ENCODE measurements around the gene LEF1. TPM values are rescaled to one million over a fixed set of nuclear protein-coding genes. Genes with fewer than 3 reads are reported as not detected.

LEF1 gene
- total RNA-seq, 2 experiments from 2014 or later = 29.4 to 30.6 TPM

GRCh38 chr4:108036213-108036612, 132.5 kb downstream of the LEF1 start:
- DNase-seq (peak; percentile 70), ATAC-seq (peak; percentile 84)
- Mint-ChIP-seq H3K4me3 (no peak overlapping the region), H3K27ac (peak overlapping the region; percentile 74), H3K27me3 (no peaks in the 10 kb centered on the region), H3K9me3 (ENCODE audit: low read depth) (no peaks in the 10 kb centered on the region), H3K4me1 (peaks cover 20% of the 10 kb centered on the region), H3K36me3 (peaks cover 29% of the 10 kb centered on the region)
- CTCF ChIA-PET = interaction anchor here (0.9 to 3.0 kb wide), 3 partner anchors 10 to 145 kb away, joined by 3 to 11 read pairs (median 3); no protein-coding TSS in a partner anchor

- Mint-ChIP-seq H3K36me3 (peaks cover 32% of the 10 kb centered on the region), H3K9me3 (ENCODE audit: low read depth) (no peaks in the 10 kb centered on the region), H3K27ac (peak overlapping the region; percentile 74), H3K4me1 (peaks cover 24% of the 10 kb centered on the region), H3K27me3 (no peaks in the 10 kb centered on the region), H3K4me3 (no peak overlapping the region)
- DNase-seq (no peak), ATAC-seq (no peak)
- CTCF ChIA-PET = interaction anchor here (0.9 to 3.0 kb wide), 3 partner anchors 10 to 146 kb away, joined by 3 to 11 read pairs (median 3); no protein-coding TSS in a partner anchor
Measured at GRCh38 chr4:108035691-108036090, 133.0 kb downstream of the LEF1 start.

GRCh38 chr4:108034565-108034964, 134.2 kb downstream of the LEF1 start:
- ATAC-seq (no peak), DNase-seq (no peak)
- Mint-ChIP-seq H3K36me3 (peaks cover 37% of the 10 kb centered on the region), H3K27me3 (no peaks in the 10 kb centered on the region), H3K9me3 (ENCODE audit: low read depth) (no peaks in the 10 kb centered on the region), H3K27ac (no peak overlapping the region), H3K4me1 (peaks cover 35% of the 10 kb centered on the region), H3K4me3 (no peak overlapping the region)
- CTCF ChIA-PET = interaction anchor here (3.0 kb wide), 1 partner anchor 15 kb away, joined by 11 read pairs; no protein-coding TSS in a partner anchor

DNA sequence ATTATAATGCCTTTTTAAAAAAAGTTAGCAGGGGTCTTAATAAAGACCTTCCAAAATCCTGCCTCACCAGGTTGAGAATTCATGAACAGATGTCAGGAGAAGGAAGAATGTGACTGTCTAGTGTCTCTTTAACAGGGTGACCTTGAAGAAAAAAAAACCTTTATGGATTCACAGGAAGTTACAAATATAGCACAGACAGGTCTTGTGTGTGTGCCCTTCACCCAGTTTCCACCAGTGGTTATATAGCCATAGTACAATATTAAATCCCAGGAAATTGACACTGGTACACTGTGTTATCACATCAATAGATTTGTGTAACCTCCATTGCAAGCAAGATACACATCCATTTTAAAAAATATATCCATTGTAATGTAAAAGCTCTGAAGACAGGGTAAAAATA, 135.4 kb downstream of the LEF1 start:
- Mint-ChIP-seq H3K9me3 (ENCODE audit: low read depth) (no peaks in the 10 kb centered on the region), H3K4me1 (peaks cover 46% of the 10 kb centered on the region), H3K4me3 (no peak overlapping the region), H3K27ac (no peak overlapping the region), H3K27me3 (no peaks in the 10 kb centered on the region), H3K36me3 (peaks cover 44% of the 10 kb centered on the region)
- no peak for ATAC-seq
- CTCF ChIA-PET = interaction anchor here (1.5 to 3.0 kb wide), 2 partner anchors 10 to 14 kb away, joined by 4 to 11 read pairs; no protein-coding TSS in a partner anchor
- DNase-seq = no peak

DNA sequence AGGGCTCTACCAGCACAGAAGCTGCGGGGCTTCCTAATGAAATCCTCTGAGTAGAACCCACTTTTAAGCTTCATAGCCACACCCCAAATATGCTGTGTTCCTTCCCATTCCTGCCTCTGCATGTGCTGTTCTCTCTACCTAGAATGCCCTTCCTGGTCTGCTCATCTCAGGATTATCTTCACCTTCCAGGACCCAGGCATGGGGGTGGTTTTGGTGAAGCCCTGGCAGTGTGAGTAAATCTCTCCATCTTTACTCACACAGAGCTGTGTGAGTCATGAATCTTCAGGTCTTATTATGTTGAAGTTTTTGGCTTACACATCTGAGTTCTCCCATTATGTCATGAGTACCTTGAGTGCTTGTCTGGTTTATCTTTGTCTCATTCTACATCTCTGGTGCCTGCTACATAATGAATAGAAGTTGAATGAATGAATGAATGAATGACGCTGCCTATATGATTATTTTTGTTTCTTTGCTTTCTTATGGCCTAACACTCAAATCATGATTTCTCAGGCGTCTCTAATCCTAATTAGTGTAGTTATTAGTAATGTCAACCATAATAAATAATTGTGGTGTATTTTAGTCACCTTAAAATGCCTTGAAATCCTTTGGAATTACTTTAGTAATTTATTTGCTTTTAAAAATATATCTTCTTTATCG, 137.2 kb downstream of the LEF1 start:
- Mint-ChIP-seq H3K9me3 (ENCODE audit: low read depth) (no peaks in the 10 kb centered on the region), H3K4me1 (peaks cover 40% of the 10 kb centered on the region), H3K27ac (no peak overlapping the region), H3K36me3 (peaks cover 41% of the 10 kb centered on the region), H3K4me3 (no peak overlapping the region), H3K27me3 (no peaks in the 10 kb centered on the region)
- no peak for DNase-seq
- CTCF ChIA-PET = interaction anchor here (1.0 to 4.0 kb wide), 4 partner anchors 9 to 541 kb away, joined by 3 to 36 read pairs (median 5); no protein-coding TSS in a partner anchor
- ATAC-seq = no peak

GRCh38 chr4:108030332-108030731, 138.4 kb downstream of the LEF1 start:
- Mint-ChIP-seq H3K9me3 (ENCODE audit: low read depth) (no peaks in the 10 kb centered on the region), H3K27me3 (no peaks in the 10 kb centered on the region), H3K36me3 (peaks cover 42% of the 10 kb centered on the region), H3K27ac (peak overlapping the region; percentile 74), H3K4me3 (no peak overlapping the region), H3K4me1 (peaks cover 30% of the 10 kb centered on the region)
- CTCF ChIA-PET = interaction anchor here (0.7 to 4.6 kb wide), 14 partner anchors 11 to 620 kb away, joined by 3 to 37 read pairs (median 4); partner anchors contain the start of gene OSTC
- peak; percentile 74 for DNase-seq
- peak; percentile 87 for ATAC-seq

DNA sequence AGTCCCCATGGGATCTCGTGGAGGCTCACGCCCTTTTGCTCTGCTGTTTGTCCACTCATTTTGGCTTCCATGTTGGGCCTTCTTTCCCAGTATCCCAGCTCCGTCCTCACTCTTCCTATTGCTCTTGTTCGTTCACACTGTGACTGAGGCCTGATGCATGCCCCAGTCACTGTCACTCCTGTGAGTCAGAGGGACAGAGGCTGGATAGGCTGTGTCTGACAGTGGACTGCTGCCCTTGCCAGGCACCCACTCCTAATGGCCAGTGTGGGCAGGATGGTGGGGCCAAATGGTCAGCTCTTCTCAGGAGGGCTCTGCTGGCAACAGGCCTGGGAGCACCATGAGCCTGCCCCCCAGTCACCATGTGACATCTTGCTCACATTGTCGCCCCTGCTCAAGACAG, 139.0 kb downstream of the LEF1 start:
- DNase-seq = no peak

GRCh38 chr4:108029016-108029720, 139.6 kb downstream of the LEF1 start:
- Mint-ChIP-seq H3K4me1 (peaks cover 27% of the 10 kb centered on the region), H3K36me3 (peaks cover 39% of the 10 kb centered on the region)

More for the DNA sequence above, 139.0 kb downstream of the LEF1 start:
- peak overlapping the region; percentile 74 for H3K27ac Mint-ChIP-seq
- CTCF ChIA-PET = interaction anchor here (0.7 to 4.6 kb wide), 14 partner anchors 10 to 621 kb away, joined by 3 to 37 read pairs (median 4); partner anchors contain the start of gene OSTC
- H3K27me3 Mint-ChIP-seq = no peaks in the 10 kb centered on the region
- no peak overlapping the region for H3K4me3 Mint-ChIP-seq
- peaks cover 30% of the 10 kb centered on the region for H3K4me1 Mint-ChIP-seq
- ATAC-seq = peak; percentile 10
- H3K36me3 Mint-ChIP-seq = peaks cover 40% of the 10 kb centered on the region
- H3K9me3 Mint-ChIP-seq (ENCODE audit: low read depth) = no peaks in the 10 kb centered on the region

DNA sequence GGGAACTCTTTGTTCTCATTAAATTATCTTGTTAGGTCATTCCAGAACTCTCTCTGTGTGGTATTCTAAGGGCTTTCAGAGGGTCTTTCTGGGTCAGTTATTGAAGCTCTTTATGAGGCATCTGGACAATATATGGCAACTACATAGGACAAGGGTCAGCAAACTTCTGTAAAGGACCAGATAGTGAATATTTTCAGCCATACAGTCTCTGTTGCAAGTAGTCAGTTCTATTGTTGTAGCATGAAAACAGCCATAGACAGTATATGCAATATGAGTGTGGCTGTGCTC, 143.9 kb downstream of the LEF1 start:
- DNase-seq = no peak
- no peaks in the 10 kb centered on the region for H3K27me3 Mint-ChIP-seq
- no peak overlapping the region for H3K27ac Mint-ChIP-seq
- peaks cover 17% of the 10 kb centered on the region for H3K4me1 Mint-ChIP-seq
- H3K4me3 Mint-ChIP-seq = no peak overlapping the region
- CTCF ChIA-PET = no interaction called here
- peaks cover 26% of the 10 kb centered on the region for H3K36me3 Mint-ChIP-seq
- no peak for ATAC-seq
- H3K9me3 Mint-ChIP-seq (ENCODE audit: low read depth) = no peaks in the 10 kb centered on the region

More at GRCh38 chr4:108029016-108029720, 139.6 kb downstream of the LEF1 start:
- DNase-seq = peak; percentile 53
- Mint-ChIP-seq H3K27ac (peak overlapping the region; percentile 74), H3K9me3 (ENCODE audit: low read depth) (no peaks in the 10 kb centered on the region), H3K27me3 (no peaks in the 10 kb centered on the region), H3K4me3 (no peak overlapping the region)
- CTCF ChIA-PET = interaction anchor here (1.4 to 4.6 kb wide), 6 partner anchors 10 to 543 kb away, joined by 4 to 37 read pairs (median 6); no protein-coding TSS in a partner anchor
- peak; percentile 64 for ATAC-seq

- Mint-ChIP-seq H3K4me3 (no peak overlapping the region), H3K4me1 (peaks cover 13% of the 10 kb centered on the region), H3K9me3 (ENCODE audit: low read depth) (no peaks in the 10 kb centered on the region), H3K36me3 (peaks cover 24% of the 10 kb centered on the region), H3K27me3 (no peaks in the 10 kb centered on the region), H3K27ac (no peak overlapping the region)
- CTCF ChIA-PET = interaction anchor here (1.0 kb wide), 1 partner anchor 548 kb away, joined by 5 read pairs; no protein-coding TSS in a partner anchor
- ATAC-seq = no peak
- no peak for DNase-seq
Measured at GRCh38 chr4:108024085-108024877, 144.5 kb downstream of the LEF1 start.

GRCh38 chr4:108018884-108019187, 149.9 kb downstream of the LEF1 start:
- CTCF ChIA-PET = interaction anchor here (0.6 to 4.5 kb wide), 43 partner anchors 10 to 663 kb away, joined by 3 to 37 read pairs (median 4); partner anchors contain the start of genes HADH, LEF1 and RPL34
- DNase-seq (no peak), ATAC-seq (no peak)
- Mint-ChIP-seq H3K4me1 (peaks cover 8% of the 10 kb centered on the region), H3K36me3 (peaks cover 24% of the 10 kb centered on the region), H3K9me3 (ENCODE audit: low read depth) (no peaks in the 10 kb centered on the region), H3K4me3 (no peak overlapping the region), H3K27me3 (no peaks in the 10 kb centered on the region), H3K27ac (no peak overlapping the region)

DNA sequence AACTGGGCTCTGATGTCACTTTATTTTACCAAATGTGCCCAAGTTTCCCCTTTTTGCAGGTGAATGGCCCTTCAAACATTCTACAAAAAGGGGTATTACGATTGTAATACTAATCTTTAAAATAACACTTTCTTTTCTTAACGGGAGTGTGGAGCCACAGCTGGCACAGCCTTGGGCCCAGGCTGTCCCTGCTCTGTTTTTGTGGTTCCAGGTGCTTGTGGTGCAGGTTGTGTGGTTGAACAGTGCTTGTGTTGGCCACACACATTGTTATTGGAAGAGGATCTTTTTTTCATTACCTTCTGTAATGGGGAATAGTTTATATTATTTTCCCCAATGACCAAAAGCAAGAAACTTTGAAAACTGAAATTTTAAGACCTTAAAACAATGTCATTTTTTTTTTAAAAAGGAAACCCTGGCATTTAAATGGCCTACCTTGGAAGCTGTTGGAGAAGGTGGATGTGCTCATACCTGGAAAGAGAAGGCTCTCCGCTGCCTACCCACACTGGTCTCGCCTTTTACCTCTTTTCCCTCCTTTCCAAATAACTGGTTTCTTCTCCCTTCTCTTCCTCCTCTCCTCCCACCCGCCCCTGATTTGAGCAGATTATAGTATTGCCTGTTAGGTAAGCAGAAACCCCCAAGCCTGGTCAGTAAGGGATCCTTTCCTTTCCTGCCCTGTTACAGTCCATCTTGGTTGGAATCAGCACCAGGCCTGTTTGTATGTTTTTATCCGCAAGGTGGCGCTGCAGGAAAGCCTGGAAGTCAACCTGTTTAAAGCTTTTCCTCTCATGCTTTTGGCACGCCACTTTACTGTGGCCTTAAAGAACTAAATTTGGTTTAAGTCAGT, 150.5 kb downstream of the LEF1 start:
- Mint-ChIP-seq H3K27ac (no peak overlapping the region), H3K27me3 (no peaks in the 10 kb centered on the region), H3K36me3 (peaks cover 25% of the 10 kb centered on the region), H3K4me3 (no peak overlapping the region), H3K4me1 (peaks cover 9% of the 10 kb centered on the region), H3K9me3 (ENCODE audit: low read depth) (no peaks in the 10 kb centered on the region)
- DNase-seq (peak; percentile 85), ATAC-seq (peak; percentile 66)
- CTCF ChIA-PET = interaction anchor here (0.6 to 4.5 kb wide), 39 partner anchors 10 to 664 kb away, joined by 3 to 37 read pairs (median 4); partner anchors contain the start of genes HADH, LEF1 and RPL34

Measured in activated CD8-positive, alpha-beta memory T cell treated with anti-CD3 and anti-CD28 coated beads, Interleukin-2, amount 10 ng/mL, durations not matched to agents 7 days and 5 days (primary cell).